Measurements from ENCODE around the gene KCNJ2.

DNA sequence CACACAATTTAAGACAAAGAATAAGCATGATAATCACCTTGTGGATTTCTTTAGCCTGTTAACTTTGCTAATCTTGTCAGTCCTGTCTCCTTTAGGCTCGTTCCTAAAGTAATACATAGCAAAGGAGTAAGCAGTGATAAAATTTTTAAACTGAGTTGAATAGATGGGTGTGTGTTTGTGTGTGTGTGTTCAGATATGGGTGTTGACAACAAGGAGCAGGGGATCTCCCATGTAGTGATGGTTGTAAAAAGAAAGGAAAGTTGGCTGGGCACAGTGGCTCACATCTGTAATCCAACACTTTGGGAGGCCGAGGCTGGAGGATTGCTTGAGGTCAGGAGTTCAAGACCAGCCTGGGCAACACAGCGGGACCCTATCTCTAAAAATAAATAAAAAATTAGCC is 44.6 kb upstream of the KCNJ2 start:
- TF ChIP-seq POLR2A (IDR thresholded peaks at IDR 0.05; ENCODE audit: low read depth, low read length) (no peak), SPI1 (IDR thresholded peaks at IDR 0.05; ENCODE audit: low read depth, low read length) (no peak), POLR2AphosphoS5 (IDR thresholded peaks at IDR 0.05; ENCODE audit: low read depth, low read length) (no peak), TAF1 (IDR thresholded peaks at IDR 0.05; ENCODE audit: low read depth, low read length) (no peak), POU2F2 (IDR thresholded peaks at IDR 0.05; ENCODE audit: low read depth, low read length) (no peak)
